Measurements from ENCODE around the gene RTKN. TPM values are rescaled to one million over a fixed set of nuclear protein-coding genes. Genes with fewer than 3 reads are reported as not detected.
A peak's percentile ranks its signal among the peaks of the same experiment; 100 is the strongest.

Gene RTKN
- total and polyA plus RNA-seq, 2 of the 13 experiments (the other 11 are each of a cell fraction or from before 2014, with no cell fraction given) = 159 to 166 TPM

- TF ChIP-seq KMT2B (CRISPR knock-in tag; IDR thresholded peaks at IDR 0.05) = peak; percentile 38; the same call in 1 of the 2 replicates
- peak; percentile 90 for TF ChIP-seq HNRNPK (IDR thresholded peaks at IDR 0.05; ENCODE audit: low read depth, low read length, poor library complexity, severe bottlenecking)
- TF ChIP-seq ZNF776 (CRISPR knock-in tag; IDR thresholded peaks at IDR 0.05) = peak; percentile 64; the same call in 1 of the 2 replicates
- TF ChIP-seq ZNF552 (CRISPR knock-in tag; IDR thresholded peaks at IDR 0.05; ENCODE audit: borderline replicate concordance) = peak; percentile 84; the same call in 1 of the 2 replicates
- TF ChIP-seq NONO (IDR thresholded peaks at IDR 0.05) = no peak
- peak; percentile 92 for TF ChIP-seq NONO (CRISPR knock-in tag; conservative IDR thresholded peaks at IDR 0.05)
- peak; percentile 42; the same call in 1 of the 2 replicates for TF ChIP-seq ZBTB39 (CRISPR knock-in tag; IDR thresholded peaks at IDR 0.05)
- TF ChIP-seq GPN1 (CRISPR knock-in tag; IDR thresholded peaks at IDR 0.05; ENCODE audit: borderline replicate concordance) = peak; percentile 75; the same call in 1 of the 2 replicates
- no peak for TF ChIP-seq SNAPC4 (CRISPR knock-in tag; IDR thresholded peaks at IDR 0.05)
- peak; percentile 63; the same call in 1 of the 2 replicates for TF ChIP-seq ZNF639 (CRISPR knock-in tag; conservative IDR thresholded peaks at IDR 0.05)
- no peak for TF ChIP-seq ZNF251 (CRISPR knock-in tag; IDR thresholded peaks at IDR 0.05)
- peak; percentile 44 for TF ChIP-seq ARID5B (CRISPR knock-in tag; IDR thresholded peaks at IDR 0.05)
- TF ChIP-seq ZSCAN9 (CRISPR knock-in tag; IDR thresholded peaks at IDR 0.05; ENCODE audit: borderline replicate concordance) = peak; percentile 82
- 0 out of 2 replicates have a peak, but pooled peaks have one; percentile 43 for TF ChIP-seq ZNF354B (CRISPR knock-in tag; IDR thresholded peaks at IDR 0.05)
- peak; percentile 66; the same call in 1 of the 2 replicates for TF ChIP-seq REL (CRISPR knock-in tag; conservative IDR thresholded peaks at IDR 0.05)
- no peak; the same call in 1 of the 2 replicates for TF ChIP-seq ZKSCAN5 (CRISPR knock-in tag; IDR thresholded peaks at IDR 0.05)
These were observed at the start of gene RTKN (continued) for GRCh38 chr2:74441690-74442482.
